ENCODE data around the gene RYR2.

RYR2 gene

GRCh38 chr1:237206065-237206414 lies 164.1 kb downstream of the RYR2 start:
- no peak for DNase-seq

- DNase-seq = no peak
Observed at GRCh38 chr1:237211031-237211430, 169.0 kb downstream of the RYR2 start.

GRCh38 chr1:237211540-237211939 lies 169.6 kb downstream of the RYR2 start:
- no peak for DNase-seq

GRCh38 chr1:237219751-237220642 lies 178.0 kb downstream of the RYR2 start:
- no peak for DNase-seq

GRCh38 chr1:237223419-237223818 lies 181.4 kb downstream of the RYR2 start:
- no peak for DNase-seq

GRCh38 chr1:237226177-237226944 lies 184.4 kb downstream of the RYR2 start:
- DNase-seq = no peak

GRCh38 chr1:237227476-237227875 lies 185.5 kb downstream of the RYR2 start:
- DNase-seq = no peak

- DNase-seq = no peak
Observed at GRCh38 chr1:237228421-237228820, 186.4 kb downstream of the RYR2 start.

GRCh38 chr1:237229333-237229732 lies 187.3 kb downstream of the RYR2 start:
- no peak for DNase-seq

GRCh38 chr1:237232501-237232900 lies 190.5 kb downstream of the RYR2 start:
- DNase-seq = no peak

- no peak for DNase-seq
Observed at GRCh38 chr1:237235091-237235490, 193.1 kb downstream of the RYR2 start.

- DNase-seq = no peak
Observed at GRCh38 chr1:237237721-237238120, 195.7 kb downstream of the RYR2 start.

- no peak for DNase-seq
Observed at GRCh38 chr1:237239248-237239647, 197.3 kb downstream of the RYR2 start.

GRCh38 chr1:237241038-237241437 lies 199.1 kb downstream of the RYR2 start:
- no peak for DNase-seq

GRCh38 chr1:237244778-237245177 lies 202.8 kb downstream of the RYR2 start:
- no peak for DNase-seq

- no peak for DNase-seq
Observed at GRCh38 chr1:237247442-237247841, 205.5 kb downstream of the RYR2 start.

GRCh38 chr1:237249120-237249519 lies 207.1 kb downstream of the RYR2 start:
- DNase-seq = no peak

GRCh38 chr1:237250055-237250454 lies 208.1 kb downstream of the RYR2 start:
- no peak for DNase-seq

GRCh38 chr1:237255071-237255470 lies 213.1 kb downstream of the RYR2 start:
- no peak for DNase-seq

GRCh38 chr1:237258871-237259270 lies 216.9 kb downstream of the RYR2 start:
- DNase-seq = no peak

GRCh38 chr1:237261198-237261597 lies 219.2 kb downstream of the RYR2 start:
- DNase-seq = no peak

GRCh38 chr1:237267743-237268142 lies 225.8 kb downstream of the RYR2 start:
- DNase-seq = no peak

GRCh38 chr1:237269938-237270337 lies 228.0 kb downstream of the RYR2 start:
- no peak for DNase-seq

- DNase-seq = no peak
Observed at GRCh38 chr1:237270353-237270752, 228.4 kb downstream of the RYR2 start.
